ENCODE data around the gene PROM2.

- no peak for TF ChIP-seq CTCF (conservative IDR thresholded peaks at IDR 0.05; ENCODE audit: low read depth, low read length)
- TF ChIP-seq EZH2 (IDR thresholded peaks at IDR 0.05; ENCODE audit: borderline replicate concordance, low read depth, low read length, poor library complexity, severe bottlenecking) = no peak
These were observed 34.2 kb upstream of the PROM2 start for GRCh38 chr2:95240091-95240490.
